Fibroblast of skin of abdomen (primary cell): ENCODE data around the gene ZBTB7A.

ENCODE experiments used
- DNase-seq: peaks from one replicate; pipeline ENCODE4 v3.0.0-alpha.2; 2013

Gene ZBTB7A

GRCh38 chr19:4035018-4035566, 31.6 kb downstream of the ZBTB7A start:
- DNase-seq: no peak

GRCh38 chr19:4034048-4035017, 32.4 kb downstream of the ZBTB7A start:
- no peak for DNase-seq

- DNase-seq: no peak
These were observed 33.4 kb downstream of the ZBTB7A start for GRCh38 chr19:4033028-4033956.

GRCh38 chr19:4032436-4032835, 34.3 kb downstream of the ZBTB7A start:
- no peak for DNase-seq

- DNase-seq: no peak
These were observed 35.3 kb downstream of the ZBTB7A start for GRCh38 chr19:4031420-4031819.

GRCh38 chr19:4030981-4031380, 35.7 kb downstream of the ZBTB7A start:
- no peak for DNase-seq

GRCh38 chr19:4030552-4030951, 36.1 kb downstream of the ZBTB7A start:
- DNase-seq: no peak

GRCh38 chr19:4029247-4029614, 37.5 kb downstream of the ZBTB7A start:
- DNase-seq: no peak

GRCh38 chr19:4028334-4029246, 38.1 kb downstream of the ZBTB7A start:
- DNase-seq: no peak

GRCh38 chr19:4027146-4027545, 39.6 kb downstream of the ZBTB7A start:
- no peak for DNase-seq

- DNase-seq: no peak
These were observed 41.4 kb downstream of the ZBTB7A start for GRCh38 chr19:4025317-4025716.

GRCh38 chr19:4023600-4024398, 42.9 kb downstream of the ZBTB7A start:
- DNase-seq: no peak

GRCh38 chr19:4019578-4019977, 47.1 kb downstream of the ZBTB7A start:
- DNase-seq: no peak

- DNase-seq: no peak
These were observed 47.8 kb downstream of the ZBTB7A start for GRCh38 chr19:4018775-4019504.

GRCh38 chr19:4018140-4018613, 48.5 kb downstream of the ZBTB7A start:
- no peak for DNase-seq

GRCh38 chr19:4016903-4017638, 49.6 kb downstream of the ZBTB7A start:
- DNase-seq: no peak

- no peak for DNase-seq
These were observed 50.2 kb downstream of the ZBTB7A start for GRCh38 chr19:4016486-4016885.

- DNase-seq: no peak
These were observed 50.8 kb downstream of the ZBTB7A start for GRCh38 chr19:4015705-4016402.
